GM19351 (cell line): ENCODE measurements around the gene BRINP2.

Experiments
- ATAC-seq: cut with Tn5 transposase; IDR thresholded peaks from one replicate; pipeline ENCODE4 v1.9.1; 2021; ENCODE audit warnings: mild to moderate bottlenecking, moderate library complexity; ENCODE audit not compliant: unreplicated experiment

BRINP2 gene

DNA sequence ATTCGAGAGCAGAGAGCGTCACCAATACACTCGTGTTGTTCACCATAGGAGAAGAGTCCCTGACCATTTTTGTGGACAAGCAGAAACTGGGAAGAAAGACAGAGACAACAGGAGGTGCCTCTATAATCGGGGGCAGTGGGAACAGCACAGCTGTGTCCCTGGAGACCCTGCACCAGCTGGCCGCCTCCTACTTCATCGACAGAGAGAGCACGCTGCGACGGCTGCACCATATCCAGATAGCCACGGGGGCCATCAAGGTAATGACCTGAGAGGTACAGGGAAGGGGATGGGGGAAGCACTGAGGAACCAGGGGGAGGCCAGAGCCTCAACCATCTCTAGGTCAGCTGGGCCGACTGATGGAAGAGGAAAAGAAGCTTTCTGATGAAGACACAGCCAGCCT lies 86.4 kb downstream of the BRINP2 start:
- no peak for ATAC-seq

DNA sequence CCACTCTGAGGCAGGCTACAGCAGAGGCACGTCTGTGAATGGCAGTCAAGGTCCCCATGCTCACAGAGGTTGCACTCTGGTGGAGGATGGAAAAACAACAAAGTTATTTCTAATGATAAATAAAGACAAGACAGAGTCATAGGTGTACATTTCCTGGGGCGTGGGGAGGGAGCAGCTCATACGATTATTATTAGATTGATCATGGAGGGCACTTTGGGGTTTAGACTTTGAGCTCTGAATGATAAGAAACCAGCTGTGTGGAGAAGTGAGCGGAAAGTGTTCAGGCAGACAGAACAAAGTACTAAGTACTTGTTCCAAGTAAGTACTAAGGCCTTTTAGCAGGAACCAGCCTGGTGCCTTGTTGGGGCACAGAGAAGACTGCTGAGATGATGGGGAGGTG lies 86.8 kb downstream of the BRINP2 start:
- no peak for ATAC-seq

DNA sequence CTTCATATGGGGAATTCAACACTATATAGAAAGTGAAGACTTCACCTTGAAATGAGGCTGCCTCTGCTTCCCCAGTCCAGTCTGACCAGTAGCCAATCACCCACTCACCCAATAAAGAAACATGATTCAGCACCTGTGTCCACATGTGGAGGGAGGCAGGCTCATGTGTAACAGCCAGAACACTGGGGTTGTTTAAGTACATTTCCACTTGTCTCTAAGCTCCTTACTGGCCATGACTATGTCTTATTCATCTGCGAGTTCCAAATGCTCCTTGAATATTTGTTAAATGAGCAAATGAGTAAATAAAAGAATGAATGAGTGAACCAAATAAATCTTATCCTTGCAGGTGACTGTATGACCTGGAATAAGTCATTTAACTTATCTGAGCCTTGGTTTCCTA lies 100.1 kb downstream of the BRINP2 start:
- ATAC-seq = no peak

DNA sequence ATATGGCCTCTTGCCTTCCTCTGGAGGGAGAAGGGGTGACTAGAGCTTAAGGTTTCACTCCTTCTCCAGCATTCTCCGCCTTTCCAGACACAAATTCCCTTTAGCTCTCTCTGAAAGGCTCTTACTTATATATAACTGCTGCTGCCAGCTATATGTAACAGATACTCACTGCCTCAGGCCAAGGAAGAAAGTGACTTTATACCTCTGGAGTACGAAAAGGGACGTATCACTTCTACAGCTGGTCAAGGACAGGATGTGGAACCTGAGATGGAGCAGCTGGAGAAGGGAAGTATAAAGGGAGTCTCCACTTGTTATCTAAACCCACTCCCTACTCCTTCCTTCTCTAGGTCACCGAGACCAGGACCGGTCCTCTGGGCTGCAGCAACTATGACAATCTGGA lies 102.4 kb downstream of the BRINP2 start:
- ATAC-seq = no peak

DNA sequence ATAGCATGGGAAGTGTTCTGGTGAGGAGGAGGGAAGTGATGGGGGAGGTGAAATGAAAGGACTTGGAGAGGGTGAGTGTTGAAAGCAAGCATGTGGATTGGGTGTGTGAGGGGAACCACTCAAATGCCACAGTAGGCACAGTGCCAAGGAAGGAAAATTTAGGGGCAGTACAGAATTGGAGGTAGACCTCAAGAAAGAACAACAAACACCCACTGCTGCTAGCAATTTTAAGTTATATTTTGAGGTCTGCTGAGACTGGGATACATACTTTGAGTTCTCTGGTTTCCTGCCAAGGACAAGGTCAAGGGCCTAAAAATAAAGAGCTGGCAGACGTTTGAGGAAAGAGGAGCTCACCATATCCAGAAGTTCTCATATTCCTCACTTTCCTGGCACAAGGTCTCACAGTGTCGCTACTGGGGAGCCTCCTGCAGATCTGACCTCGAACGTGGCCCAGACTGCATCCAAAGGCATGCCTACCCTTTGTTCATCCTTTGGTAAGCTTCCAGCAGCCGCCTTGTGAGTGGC lies 104.0 kb downstream of the BRINP2 start:
- no peak for ATAC-seq

DNA sequence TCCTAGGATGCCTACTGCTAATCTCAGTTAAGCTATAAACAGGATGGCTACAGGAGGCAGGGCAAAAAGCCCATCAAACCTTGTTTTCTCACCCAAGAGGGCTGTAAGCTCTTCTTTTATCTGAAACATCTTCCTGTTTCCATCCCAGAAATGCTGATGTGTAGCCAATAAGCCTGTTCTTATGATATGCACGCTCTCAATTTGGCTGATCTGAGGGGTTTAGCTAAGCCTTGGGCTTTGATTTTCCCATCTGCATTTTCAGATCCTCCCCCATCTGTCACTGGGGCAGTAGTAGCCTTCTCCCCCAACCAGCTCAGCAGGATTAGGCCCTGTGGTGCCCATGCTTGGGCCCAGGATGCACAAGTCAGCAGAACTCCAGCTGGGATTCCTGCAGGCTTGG lies 105.0 kb downstream of the BRINP2 start:
- ATAC-seq = no peak

DNA sequence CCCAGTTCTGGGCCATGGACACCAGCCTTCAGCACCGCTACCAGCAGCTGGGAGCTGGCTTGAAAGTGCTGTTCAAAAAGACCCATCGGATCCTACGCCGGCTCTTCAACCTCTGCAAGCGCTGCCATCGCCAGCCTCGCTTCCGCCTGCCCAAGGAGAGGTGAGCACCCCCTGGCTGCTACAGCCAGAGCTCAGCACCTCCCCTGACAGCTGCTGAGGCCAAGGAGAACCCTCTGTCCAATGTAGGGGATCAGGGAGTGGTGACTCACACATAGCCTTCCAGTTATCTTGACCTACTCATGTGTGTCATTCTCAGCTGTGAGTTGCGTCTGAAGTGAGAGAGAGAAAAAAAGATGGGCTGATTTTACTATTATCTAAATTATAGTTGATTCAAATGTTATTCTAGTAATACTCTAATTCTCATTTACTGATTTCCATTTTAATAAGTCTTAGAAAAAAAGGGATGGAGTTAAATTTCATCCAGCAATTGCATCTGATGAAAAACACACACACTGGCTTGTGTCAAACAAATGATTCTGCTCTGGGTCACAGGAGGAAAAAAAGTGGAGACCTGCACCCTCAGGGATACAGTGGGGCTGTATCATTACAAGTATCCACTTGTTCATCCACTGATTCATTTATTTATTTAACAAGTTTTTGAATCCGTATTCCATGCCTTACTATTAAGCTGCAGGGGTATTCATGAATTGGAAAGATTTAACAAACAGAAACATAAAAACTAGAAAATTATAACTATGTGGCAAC lies 108.0 kb downstream of the BRINP2 start:
- no peak for ATAC-seq

DNA sequence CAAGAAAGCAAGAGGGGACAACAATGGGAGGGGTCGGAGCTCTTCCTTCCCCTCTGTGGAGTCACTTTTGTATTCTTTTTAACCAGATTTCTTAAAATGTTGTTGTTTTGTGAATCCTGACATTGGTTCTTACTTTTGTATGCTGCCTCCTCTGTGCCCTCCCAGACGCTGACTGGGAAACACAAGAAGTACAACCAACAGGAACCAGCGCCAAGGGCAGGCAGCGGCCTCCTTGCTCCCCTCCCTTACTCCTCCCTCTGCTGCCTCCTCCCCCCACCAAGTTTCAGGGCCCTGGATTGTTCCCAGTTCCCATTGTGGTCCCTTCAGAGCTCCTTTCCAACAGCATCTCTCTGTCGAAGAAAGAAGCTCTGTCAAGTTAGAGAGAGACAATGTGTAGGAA lies 111.1 kb downstream of the BRINP2 start:
- no peak for ATAC-seq

DNA sequence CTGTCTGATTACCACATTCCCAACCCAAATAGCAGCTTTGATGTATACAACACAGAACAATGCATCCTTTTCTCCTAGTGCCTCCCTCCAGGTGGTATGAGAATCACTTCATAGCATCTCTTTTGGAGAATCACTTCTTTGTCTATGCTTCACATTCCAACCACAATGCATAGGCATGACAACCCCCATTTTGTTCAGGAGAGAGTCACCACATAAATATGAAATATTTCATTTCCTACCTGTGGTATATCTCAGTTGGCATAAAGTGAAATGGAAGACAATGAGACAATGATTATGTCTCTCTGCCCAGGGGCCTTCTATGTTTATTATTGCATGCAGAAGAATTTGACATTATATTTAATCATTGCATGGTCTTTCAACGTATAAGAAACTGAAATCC lies 112.2 kb downstream of the BRINP2 start:
- ATAC-seq = no peak

DNA sequence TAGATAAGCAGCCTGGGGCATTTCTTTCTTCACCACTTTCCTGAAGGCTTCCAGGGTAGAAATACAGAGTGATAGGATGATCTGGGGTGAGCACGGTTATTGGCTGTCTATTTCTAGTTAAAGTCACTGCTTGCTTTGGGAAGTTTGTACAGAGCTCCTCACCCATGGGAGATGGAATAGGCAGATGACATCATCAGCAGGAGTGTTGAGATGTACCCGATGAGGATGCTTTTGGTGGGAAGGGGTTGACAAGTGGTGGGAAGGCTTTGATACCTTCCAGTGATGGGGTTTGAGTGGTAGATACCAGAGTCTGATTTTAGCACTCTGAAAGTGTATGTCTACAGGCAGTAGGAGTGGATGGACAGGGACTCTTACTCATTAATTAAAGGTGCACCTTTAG lies 112.6 kb downstream of the BRINP2 start:
- no peak for ATAC-seq

DNA sequence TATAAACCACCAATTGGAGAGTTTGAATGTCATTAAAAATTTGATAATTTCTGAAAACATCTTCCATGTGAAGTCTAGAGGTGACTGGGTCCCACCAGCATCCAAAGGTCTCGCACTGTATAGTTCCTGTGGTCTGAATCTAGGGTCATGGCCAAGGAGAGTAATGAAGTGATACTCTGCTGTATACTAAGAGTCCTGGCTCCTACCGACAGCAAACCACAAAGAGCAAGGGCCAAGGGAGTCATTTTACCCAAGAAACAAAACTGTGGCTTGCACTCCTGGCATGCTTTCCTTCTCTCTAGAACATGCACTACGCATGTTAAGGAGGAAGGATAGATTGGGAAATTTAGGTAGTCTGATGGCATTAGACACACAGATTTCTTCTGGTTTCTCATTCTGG lies 115.6 kb downstream of the BRINP2 start:
- ATAC-seq = no peak

DNA sequence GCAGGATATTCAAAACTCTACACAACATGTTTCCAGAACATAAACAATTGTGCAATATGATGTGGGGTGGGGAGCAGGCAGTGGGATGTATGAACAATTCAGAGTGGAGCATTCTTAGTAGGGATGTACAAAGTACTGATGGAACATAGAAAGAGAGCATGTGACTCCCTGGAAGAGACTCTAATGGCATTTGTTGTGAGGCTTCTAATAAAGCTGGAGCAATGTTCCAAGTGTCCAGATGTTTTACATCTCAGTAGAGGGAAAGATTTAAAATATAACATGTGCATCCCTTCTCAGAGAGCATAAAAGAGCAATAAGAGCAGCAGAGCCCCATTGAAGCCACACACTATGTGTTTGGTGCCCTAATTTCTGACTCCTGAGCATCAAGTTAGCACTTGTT lies 116.5 kb downstream of the BRINP2 start:
- ATAC-seq = no peak

DNA sequence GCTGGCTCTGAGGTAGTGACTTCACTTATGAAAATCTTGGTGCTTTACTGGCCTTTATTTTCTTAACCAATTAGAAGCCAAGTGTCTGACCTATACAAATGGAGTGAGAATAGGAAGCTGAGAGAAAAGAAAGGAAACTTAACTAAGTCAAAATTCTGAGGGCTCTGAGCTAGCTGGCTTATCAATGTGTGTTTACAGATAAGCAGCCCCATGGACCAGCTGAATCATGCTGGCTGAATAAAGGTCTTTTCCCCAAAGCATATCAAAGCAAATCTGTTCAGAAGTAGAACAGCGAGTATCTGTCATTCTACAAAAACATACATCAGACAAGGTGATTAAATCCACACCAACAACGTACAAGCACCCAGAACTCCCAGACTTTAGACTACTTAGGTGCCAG lies 117.2 kb downstream of the BRINP2 start:
- no peak for ATAC-seq

DNA sequence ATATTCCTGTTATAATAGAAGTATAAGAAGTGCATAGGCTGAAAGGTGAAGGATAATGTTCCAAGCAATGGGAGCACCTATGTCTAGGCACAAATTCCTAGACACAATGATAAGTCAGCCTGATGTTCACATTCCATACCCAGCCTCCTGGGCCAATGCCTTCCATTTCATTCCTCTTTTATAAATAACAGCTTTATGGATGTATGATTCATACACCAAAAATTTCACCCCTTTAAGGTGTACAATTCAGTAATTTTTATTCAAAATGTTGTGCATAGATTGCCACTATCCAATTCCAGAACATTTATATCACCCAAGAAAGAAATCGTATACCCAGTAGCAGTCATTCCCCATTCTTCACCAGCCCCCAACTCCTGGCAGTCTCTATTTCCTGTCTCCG lies 118.8 kb downstream of the BRINP2 start:
- ATAC-seq = no peak

DNA sequence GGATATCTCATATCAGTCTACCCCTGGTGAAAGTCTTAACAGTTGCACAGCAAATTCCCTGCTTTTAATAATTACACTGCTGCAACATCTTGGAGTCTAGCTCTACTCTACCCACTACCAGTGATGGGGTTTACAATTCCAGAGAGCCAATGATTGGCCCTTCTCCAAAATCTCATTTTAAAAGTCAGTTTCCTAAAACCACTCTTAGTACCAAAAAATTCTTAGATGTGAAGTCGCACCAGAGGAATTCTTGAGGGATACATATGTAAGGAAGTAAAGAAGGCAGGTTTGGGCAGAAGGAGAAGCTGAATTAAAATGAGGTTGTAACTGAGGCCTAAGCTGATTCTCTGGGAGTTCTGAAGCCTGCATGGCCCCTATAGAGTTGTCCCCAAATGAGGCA lies 129.7 kb downstream of the BRINP2 start:
- ATAC-seq = no peak

DNA sequence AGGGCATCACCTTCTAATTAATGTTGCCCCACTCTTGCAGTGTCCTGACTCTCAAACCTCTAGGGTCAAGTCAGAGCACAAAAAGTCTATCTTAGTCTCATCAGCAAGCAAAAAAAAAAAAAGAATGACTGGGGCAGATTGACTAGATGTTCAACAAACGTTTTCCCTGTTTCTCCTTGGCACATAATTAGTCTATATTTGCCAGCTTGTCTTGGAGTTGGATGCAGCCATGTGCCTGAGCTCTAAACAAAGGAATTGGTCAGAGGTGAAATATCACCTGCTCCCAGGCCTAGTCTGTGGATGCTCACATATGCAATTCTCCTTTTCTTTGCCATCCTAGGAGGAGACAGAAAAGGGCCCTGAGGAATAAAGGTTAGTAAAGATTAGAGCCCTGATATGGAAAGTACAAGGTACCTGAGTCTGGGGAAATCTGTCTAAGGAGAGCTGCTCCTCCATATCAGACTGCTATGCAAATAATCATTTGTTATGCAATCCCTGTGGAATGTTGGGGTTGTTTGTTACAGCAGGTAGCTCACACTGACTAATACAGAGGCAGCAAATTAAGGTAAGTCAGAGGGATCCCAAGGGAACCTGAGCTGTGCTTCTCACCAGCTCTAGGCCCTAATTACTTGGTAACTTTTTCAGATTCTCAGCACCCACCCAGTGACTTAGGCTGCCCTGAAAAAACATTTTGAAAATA lies 130.8 kb downstream of the BRINP2 start:
- no peak for ATAC-seq

DNA sequence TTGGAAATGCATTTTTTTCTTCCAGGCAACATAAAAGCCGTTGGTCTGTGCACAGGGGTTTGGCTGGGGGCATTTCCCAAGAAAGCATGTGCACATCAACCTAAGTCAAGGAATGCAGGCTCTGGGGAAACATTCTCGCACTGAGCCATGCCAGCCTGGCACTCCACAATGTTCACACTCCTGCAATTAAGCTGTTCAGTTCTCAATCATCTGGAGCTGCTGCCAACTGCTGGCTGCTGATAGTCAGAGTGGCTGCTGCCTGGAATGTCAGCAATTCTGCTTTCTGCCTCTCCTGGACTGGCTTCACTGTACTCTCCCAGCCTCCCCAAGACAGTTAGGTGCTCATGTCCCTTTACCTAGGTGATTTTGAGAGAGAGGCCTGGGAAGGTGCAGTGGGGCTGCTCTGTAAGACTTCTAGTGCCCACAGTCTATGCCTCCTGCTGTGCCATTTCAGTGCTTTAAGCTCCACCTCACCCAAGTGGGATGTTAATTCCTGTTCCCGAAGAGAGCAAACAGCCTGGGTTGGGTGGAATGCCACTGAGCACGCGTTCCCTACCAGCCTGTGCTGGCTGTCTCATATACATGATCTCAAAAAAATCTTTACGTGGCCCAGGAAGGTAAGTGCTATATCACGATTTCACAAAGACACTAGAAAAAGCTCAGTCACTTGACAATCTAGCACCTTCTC lies 131.7 kb downstream of the BRINP2 start:
- no peak for ATAC-seq

DNA sequence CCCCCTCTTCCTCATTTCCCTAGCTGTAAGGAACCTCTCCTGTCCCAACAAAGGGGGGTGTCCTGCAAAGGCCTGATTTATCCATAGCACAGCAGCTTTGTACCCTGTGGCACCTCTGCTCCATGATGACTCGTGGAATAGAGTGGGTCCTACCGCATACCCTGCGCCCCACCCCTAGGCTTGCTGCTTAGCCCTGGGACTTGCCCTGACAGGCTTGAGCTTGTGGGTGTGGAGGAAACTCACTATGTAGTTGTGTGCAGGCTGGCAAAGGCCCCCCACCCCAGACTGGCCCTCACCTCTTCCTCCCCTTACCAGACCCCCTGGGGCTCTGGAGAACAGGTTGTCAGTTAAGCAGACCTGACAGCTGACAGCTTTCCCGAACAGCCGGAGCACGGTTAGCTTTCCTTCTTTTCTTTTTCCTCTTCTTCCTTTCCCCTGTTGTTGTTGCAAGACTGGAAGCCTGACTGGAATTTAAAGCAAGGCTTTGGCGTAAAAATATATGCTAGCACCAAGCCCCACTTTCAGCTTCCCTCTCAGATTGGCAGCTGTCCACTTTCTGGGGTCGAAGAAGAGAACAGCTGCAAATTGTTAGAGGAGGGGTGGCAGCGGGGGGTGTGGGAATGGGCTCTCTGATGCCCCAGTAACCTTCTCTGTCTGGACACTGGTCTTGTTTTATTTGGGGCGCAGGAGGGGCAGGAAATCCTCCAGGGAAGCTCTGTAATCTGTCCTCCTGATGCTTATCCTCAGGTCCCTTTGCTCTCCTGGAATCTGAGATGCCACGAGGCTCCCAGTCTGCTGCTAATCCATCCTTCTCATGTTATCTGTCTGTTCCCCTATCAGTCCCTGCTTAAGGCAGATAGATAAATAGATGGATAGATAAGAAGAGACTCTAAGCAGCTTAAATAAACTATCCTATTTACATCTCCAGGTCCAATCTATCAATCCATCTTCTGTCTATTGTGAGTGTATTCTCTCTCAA lies 134.6 kb downstream of the BRINP2 start:
- ATAC-seq = no peak

DNA sequence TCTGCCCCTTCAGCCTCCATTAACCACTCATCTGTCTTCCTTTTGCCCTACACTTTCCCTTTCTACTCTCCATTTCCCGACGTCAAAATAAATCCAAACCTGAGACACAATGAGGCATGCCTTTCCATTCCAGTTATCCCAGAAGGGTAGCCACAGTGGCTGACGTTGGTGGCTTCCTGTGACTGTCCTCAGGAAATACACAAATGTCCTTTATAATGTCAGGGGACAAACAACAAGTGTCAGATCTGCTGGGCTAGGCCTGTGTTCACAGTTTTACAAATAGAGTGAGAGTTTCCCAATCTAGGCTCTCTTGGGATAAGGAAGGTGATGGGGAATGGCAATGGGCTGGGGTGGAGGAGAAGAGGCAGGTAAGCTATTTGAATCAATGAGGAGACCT lies 135.3 kb downstream of the BRINP2 start:
- ATAC-seq = no peak

DNA sequence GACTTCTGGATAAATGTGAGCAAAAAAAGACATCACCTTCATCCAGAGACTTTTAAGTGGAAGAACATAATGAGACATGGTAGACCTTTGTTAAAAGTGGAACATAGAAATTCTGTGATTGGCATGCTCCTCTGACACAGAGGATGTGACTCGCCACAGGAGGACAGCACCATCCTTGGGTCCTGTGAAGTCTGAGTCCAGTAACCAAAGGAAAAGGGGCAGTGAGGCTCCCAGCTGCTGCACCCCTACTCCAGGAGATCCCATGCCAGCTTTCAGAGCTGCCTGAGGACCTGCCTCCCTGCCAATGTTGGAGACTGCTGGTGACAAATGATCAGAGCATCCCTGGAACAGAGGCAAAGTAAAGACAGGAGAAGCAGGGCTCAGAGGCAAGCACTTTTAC lies 136.2 kb downstream of the BRINP2 start:
- ATAC-seq = no peak

DNA sequence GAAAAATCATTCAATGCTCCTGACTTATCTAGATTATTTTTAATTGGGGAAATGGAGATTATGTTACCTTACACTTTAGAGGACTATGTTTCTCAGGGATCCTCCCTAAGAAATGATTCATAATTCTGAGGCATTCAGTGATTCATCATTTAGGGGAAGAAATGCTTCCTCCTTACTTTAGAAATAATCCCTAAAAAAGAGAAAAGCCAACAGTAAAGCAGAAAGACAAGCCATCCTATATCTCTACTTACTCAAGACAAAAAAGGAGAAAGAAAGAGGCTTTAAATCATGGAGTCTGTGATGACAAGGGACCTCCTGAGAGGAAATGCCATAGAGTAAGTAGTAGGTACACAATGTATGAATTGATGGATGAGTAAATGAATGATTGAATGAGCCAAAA lies 137.0 kb downstream of the BRINP2 start:
- ATAC-seq = no peak
